GM10248 (cell line): ENCODE results near the gene IGF2.

ENCODE experiments used
- CTCF ChIA-PET: fragments of 300-600 bp; sonication (Branson Sonifier 250); formaldehyde crosslinking; extraction: SDS; loops from one replicate; lab custom pipeline; 2021; ENCODE audit warnings: antibody characterized with exemption; lab: Yijun Ruan, JAX
- POLR2A ChIA-PET: fragments of 350-650 bp; sonication (Branson Sonifier 250); formaldehyde crosslinking; extraction: SDS; loops from one replicate; lab custom pipeline; 2020; ENCODE audit warnings: antibody characterized with exemption; lab: Yijun Ruan, JAX
- DNase-seq: peaks from one replicate; pipeline ENCODE4 v3.0.0; 2012; ENCODE audit errors: extremely low spot score
- CTCF ChIP-seq: IDR thresholded peaks from 2 replicates; pipeline ENCODE4 v1.5.1; 2012; ENCODE audit warnings: mild to moderate bottlenecking, low read depth; ENCODE audit errors: extremely low read depth, missing control alignments, control extremely low read depth

Gene IGF2

GRCh38 chr11:2100361-2101170, 38.6 kb downstream of the IGF2 start:
- CTCF ChIA-PET, result interaction anchor here (1.0 to 1.6 kb wide), 2 partner anchors 406 to 448 kb away, joined by 3 to 4 read pairs; no protein-coding TSS in a partner anchor
- TF ChIP-seq CTCF, result no peak
- POLR2A ChIA-PET, result no interaction called here
- no peak for DNase-seq

DNA sequence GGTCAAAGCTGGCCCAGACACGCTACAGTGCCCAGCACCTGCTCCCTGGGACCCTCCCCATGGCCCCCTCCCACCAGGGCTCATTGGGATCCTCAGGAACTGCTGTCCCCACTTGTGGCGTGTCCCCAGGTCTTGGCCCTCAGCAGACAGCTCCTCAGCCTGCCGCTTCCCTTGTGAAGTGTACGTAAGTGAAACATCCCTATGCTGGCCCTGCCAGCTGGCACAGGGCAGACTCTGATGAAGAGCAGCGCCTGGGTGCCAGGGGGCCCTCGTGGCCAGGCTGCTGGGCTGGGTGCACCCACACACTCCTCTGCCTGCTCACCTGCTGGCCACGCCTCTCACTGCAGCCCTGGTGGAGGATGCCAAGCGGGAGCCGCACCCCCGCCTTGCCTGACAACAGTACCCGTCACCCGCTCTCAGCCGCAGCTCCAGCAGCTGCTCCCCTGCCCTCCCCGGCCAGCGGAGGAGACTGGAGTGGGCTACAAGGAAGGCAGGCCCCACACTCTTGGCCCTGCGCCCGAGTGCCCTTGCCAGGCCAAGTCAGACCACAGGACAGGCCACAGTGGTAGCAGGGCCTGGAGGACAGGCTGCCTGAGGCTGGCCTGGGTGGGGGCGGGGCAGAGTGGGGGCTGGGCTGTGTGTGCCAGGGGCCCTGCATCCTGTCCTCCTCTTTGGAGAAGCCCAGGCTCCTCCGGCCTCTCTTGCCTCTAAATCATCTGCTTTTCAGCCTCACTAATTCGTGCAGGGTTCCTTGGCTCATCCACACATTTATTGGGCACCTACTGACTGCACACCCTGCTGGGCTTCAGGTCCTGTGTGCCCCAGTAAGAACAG, 39.5 kb downstream of the IGF2 start:
- TF ChIP-seq CTCF, result no peak
- ChIA-PET POLR2A (no interaction called here), CTCF (interaction anchor here (1.0 to 1.6 kb wide), 4 partner anchors 10 to 447 kb away, joined by 3 to 4 read pairs (median 4); no protein-coding TSS in a partner anchor)
- no peak for DNase-seq

- POLR2A ChIA-PET, result no interaction called here
- TF ChIP-seq CTCF, result no peak
- CTCF ChIA-PET, result interaction anchor here (1.2 to 1.6 kb wide), 3 partner anchors 9 to 405 kb away, joined by 3 to 4 read pairs (median 4); no protein-coding TSS in a partner anchor
- DNase-seq, result no peak
These were observed 40.3 kb downstream of the IGF2 start for GRCh38 chr11:2098691-2099515.

DNA sequence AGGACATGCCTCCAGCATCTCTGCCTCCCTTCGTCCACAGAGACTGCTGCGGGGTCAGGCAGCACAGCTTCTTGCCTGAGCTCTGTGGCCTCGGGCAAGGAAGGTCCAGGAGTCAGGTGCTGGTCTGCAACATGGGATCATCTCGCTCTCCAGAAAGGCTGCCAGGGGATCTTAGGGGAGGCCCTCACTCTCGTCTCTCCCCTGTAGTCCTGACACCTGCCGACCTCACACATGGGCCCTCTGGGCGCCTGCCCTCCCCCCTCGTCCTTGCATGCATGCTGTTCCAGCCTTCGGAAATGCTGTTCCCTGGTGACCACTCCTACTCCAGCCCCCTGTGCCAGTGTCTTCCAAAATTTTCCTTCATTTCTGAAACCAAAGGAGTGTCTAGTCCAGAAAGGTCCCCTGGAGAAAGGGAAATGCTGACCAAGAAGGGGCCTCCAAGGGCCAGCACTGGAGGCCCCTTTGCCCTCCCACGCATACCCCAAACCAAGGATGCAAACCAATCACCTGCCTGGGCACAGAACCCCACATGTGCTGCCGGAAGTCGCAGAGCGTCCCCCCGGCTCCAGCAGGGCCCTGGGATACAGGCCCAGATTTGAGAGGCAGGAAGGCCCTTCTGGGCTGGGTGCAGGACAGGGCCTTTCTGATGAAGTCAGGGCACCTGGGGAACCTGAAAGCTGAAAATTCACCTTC, 41.0 kb downstream of the IGF2 start:
- DNase-seq, result no peak
- ChIA-PET POLR2A (no interaction called here), CTCF (interaction anchor here (1.2 to 1.4 kb wide), 2 partner anchors 8 to 54 kb away, joined by 3 to 4 read pairs; no protein-coding TSS in a partner anchor)
- no peak for TF ChIP-seq CTCF

- ChIA-PET CTCF (interaction anchor here (2.0 kb wide), 1 partner anchor 54 kb away, joined by 7 read pairs; no protein-coding TSS in a partner anchor), POLR2A (no interaction called here)
- DNase-seq, result no peak
- TF ChIP-seq CTCF, result no peak
These were observed 41.7 kb downstream of the IGF2 start for GRCh38 chr11:2097356-2097997.
